Caco-2 (cell line): ENCODE results near the gene ARHGDIA. TPM values are rescaled to one million over a fixed set of nuclear protein-coding genes. Genes with fewer than 3 reads are reported as not detected.
"Not testable (repeated sequence)": the region's sequence is repeated elsewhere in the genome, so short reads cannot be mapped to it uniquely, and the experiment has no call there.

Source experiments
- BruUV-seq: library from RNA; stranded (reverse); fragments of 400-500 nt; replicated peaks from 2 replicates; lab custom pipeline; 2021; lab: Mats Ljungman, UMichigan
- CTCF ChIA-PET: fragments of 300-600 bp; sonication (Branson Sonifier 250); formaldehyde crosslinking; loops from one replicate; lab custom pipeline; 2022; ENCODE audit warnings: antibody characterized with exemption; lab: Charles Lee
- POLR2A ChIA-PET: fragments of 300-600 bp; sonication (Branson Sonifier 250); formaldehyde crosslinking; loops from one replicate; lab custom pipeline; 2022; ENCODE audit warnings: antibody characterized with exemption; lab: Charles Lee
- DNase-seq, 2 experiments: peaks; one replicate each; pipeline versions ENCODE4 v3.0.0 to v3.0.0-alpha.2; 2020 to 2022
- H3K27me3 ChIP-seq: replicated peaks from 2 replicates; pipeline ENCODE4 v1.6.0; 2011; ENCODE audit warnings: low read length; ENCODE audit not compliant: control insufficient read depth, insufficient read depth
- H3K36me3 ChIP-seq: 2 replicates; pipeline ENCODE4 v1.5.1; 2011; ENCODE audit warnings: low read length; ENCODE audit not compliant: control insufficient read depth, insufficient read depth
- H3K4me1 ChIP-seq: fragments of 250-450 bp; sonication (Bioruptor Pico); 2 replicates; pipeline ENCODE4 v1.5.1; 2020; ENCODE audit warnings: mild to moderate bottlenecking
- H3K4me3 ChIP-seq: 2 replicates; pipeline ENCODE4 v1.5.1; 2011; ENCODE audit warnings: low read depth, mild to moderate bottlenecking, control low read depth, low read length
- H3K9me3 ChIP-seq: fragments of 250-450 bp; sonication (Bioruptor Pico); 2 replicates; pipeline ENCODE4 v1.5.1; 2020; ENCODE audit warnings: mild to moderate bottlenecking, moderate library complexity
- H3K27ac Mint-ChIP-seq: one replicate; pipeline ENCODE4 v1.8.0; 2022; ENCODE audit warnings: mixed read lengths; ENCODE audit not compliant: unreplicated experiment
- H3K27me3 Mint-ChIP-seq: one replicate; pipeline ENCODE4 v1.8.0; 2022; ENCODE audit warnings: mixed read lengths; ENCODE audit not compliant: insufficient read depth, unreplicated experiment
- H3K36me3 Mint-ChIP-seq: one replicate; pipeline ENCODE4 v1.8.0; 2022; ENCODE audit warnings: mild to moderate bottlenecking, mixed read lengths; ENCODE audit not compliant: insufficient read depth, unreplicated experiment
- H3K4me1 Mint-ChIP-seq: one replicate; pipeline ENCODE4 v1.8.0; 2022; ENCODE audit warnings: low read depth, mixed read lengths; ENCODE audit not compliant: unreplicated experiment
- H3K4me3 Mint-ChIP-seq: one replicate; pipeline ENCODE4 v1.8.0; 2022; ENCODE audit warnings: mild to moderate bottlenecking, moderate library complexity, mixed read lengths; ENCODE audit not compliant: unreplicated experiment
- H3K9me3 Mint-ChIP-seq: one replicate; pipeline ENCODE4 v1.8.0; 2022; ENCODE audit warnings: mixed read lengths; ENCODE audit not compliant: unreplicated experiment
- intact Hi-C: fragments of 100-400 bp; cut with micrococcal nuclease; formaldehyde crosslinking; loops from one replicate; pipeline ENCODE4 v1.10.0; 2022; ENCODE audit not compliant: unreplicated experiment
- total RNA-seq: library from RNA; stranded (reverse); gene quantifications from 2 replicates; pipeline ENCODE4 v1.2.3, GENCODE V29; 2022
- TF ChIP-seq, protein P1 (sequence below), 2 experiments: fragments of 200-600 bp in 1 of 2; IDR thresholded peaks; 1 replicate in 1 of 2; 2 replicates in 1 of 2; pipeline versions ENCODE4 v1.5.1 to v1.8.0; 2011 to 2022; ENCODE audit warnings: antibody characterized with exemption in 1 of 2, control low read depth in 1 of 2, inconsistent platforms in 1 of 2, low read depth in 1 of 2, low read length in 1 of 2, mild to moderate bottlenecking in 1 of 2, moderate library complexity in 1 of 2; ENCODE audit not compliant: insufficient read depth in 1 of 2, severe bottlenecking in 1 of 2, unreplicated experiment in 1 of 2

The ARHGDIA gene
- total RNA-seq, 1 experiment from 2014 or later, result 253 TPM

DNA sequence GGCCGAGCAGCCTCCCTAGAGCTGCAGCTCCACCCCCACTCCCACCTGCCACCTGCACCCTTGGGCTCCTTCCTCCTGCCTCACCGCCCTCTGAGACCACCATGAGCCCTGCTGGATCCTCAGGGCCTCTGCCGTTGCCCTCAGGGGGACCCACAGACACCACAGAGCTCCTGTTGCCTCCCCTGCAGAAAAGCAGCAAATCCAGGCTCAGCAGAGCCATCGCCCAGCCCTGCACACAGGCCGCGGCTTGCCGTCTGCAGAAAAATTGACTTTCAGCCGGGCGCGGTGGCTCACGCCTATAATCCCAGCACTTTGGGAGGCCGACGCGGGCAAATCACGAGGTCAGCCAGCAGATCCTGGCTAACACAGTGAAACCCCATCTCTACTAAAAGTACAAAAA lies 29.3 kb downstream of the ARHGDIA start:
- H3K9me3 Mint-ChIP-seq, result no peaks in the 10 kb centered on the region
- Histone ChIP-seq H3K27me3 (no peaks in the 10 kb centered on the region), H3K9me3 (no peaks in the 10 kb centered on the region), H3K36me3 (no peaks in the 10 kb centered on the region), H3K4me3 (no peak overlapping the region), H3K4me1 (peaks cover 5% of the 10 kb centered on the region; the same call in 1 of the 2 replicates)
- no peak overlapping the region for H3K4me3 Mint-ChIP-seq
- intact Hi-C loops, result no loop called here
- no peaks in the 10 kb centered on the region for H3K4me1 Mint-ChIP-seq
- TF ChIP-seq, protein P1, sequence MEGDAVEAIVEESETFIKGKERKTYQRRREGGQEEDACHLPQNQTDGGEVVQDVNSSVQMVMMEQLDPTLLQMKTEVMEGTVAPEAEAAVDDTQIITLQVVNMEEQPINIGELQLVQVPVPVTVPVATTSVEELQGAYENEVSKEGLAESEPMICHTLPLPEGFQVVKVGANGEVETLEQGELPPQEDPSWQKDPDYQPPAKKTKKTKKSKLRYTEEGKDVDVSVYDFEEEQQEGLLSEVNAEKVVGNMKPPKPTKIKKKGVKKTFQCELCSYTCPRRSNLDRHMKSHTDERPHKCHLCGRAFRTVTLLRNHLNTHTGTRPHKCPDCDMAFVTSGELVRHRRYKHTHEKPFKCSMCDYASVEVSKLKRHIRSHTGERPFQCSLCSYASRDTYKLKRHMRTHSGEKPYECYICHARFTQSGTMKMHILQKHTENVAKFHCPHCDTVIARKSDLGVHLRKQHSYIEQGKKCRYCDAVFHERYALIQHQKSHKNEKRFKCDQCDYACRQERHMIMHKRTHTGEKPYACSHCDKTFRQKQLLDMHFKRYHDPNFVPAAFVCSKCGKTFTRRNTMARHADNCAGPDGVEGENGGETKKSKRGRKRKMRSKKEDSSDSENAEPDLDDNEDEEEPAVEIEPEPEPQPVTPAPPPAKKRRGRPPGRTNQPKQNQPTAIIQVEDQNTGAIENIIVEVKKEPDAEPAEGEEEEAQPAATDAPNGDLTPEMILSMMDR (IDR thresholded peaks at IDR 0.05; ENCODE audit: insufficient read depth in 1 of 2, low read depth in 1 of 2, low read length in 1 of 2, severe bottlenecking in 1 of 2, unreplicated experiment in 1 of 2), result no peak
- H3K36me3 Mint-ChIP-seq, result peaks cover 63% of the 10 kb centered on the region
- CTCF ChIA-PET, result interaction anchor here (0.6 kb wide), 1 partner anchor 209 kb away, joined by 4 read pairs; no protein-coding TSS in a partner anchor
- no peaks in the 10 kb centered on the region for H3K27me3 Mint-ChIP-seq
- no peak for DNase-seq
- POLR2A ChIA-PET, result interaction anchor here (0.6 kb wide), 1 partner anchor 18 kb away, joined by 4 read pairs; no protein-coding TSS in a partner anchor
- BruUV-seq, result no TSS peak
- no peak overlapping the region for H3K27ac Mint-ChIP-seq

DNA sequence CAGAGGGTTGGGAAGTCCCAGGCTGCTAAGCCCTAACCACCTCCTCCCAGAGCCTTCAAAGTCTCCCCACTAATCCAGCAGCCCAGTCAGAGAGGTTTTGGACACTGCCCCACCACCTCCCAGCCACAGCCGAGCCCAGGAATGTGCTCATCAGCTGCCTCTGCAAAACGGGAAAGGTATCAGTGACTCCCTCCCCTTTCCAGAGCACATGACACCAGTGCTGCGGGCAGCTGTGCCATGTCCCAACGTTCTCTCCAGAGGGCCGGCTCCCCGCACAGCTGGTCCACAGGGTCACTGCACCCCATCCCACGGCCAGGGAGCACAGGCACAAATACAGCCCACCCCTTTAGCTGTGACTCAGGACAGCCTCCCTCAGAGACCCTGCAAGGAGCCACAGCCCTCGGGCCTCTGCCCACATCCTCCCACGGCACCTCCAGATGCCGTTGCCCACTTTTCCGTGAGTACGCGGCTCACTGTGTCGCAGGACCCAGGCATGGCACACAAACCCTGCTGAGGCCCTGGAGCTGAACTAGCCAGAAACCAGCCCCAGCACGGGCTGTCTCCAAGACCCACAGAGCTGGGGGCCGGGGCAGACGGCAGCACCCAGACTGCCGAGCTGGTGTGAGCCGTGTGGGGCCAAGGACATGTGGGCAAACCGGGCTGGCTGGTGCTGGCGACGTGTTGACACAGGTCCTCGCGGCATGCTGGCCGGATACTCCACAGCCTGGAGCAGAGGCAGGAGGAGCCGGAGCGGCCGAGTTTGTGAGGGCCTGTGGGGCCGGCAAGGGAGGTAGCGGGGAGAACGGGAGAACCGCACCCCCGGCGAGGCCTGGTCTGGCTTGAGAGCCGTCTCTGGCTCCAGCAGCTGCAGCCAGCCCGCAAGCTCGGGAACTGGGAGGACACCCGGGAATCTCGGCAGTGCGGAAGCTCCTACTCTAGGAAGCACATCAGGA lies 30.0 kb downstream of the ARHGDIA start:
- Histone ChIP-seq H3K4me3 (no peak overlapping the region), H3K4me1 (peaks cover 5% of the 10 kb centered on the region; the same call in 1 of the 2 replicates), H3K36me3 (no peaks in the 10 kb centered on the region), H3K27me3 (no peaks in the 10 kb centered on the region), H3K9me3 (no peaks in the 10 kb centered on the region)
- Mint-ChIP-seq H3K27me3 (no peaks in the 10 kb centered on the region), H3K27ac (no peak overlapping the region), H3K4me3 (no peak overlapping the region), H3K9me3 (no peaks in the 10 kb centered on the region), H3K36me3 (peaks cover 55% of the 10 kb centered on the region), H3K4me1 (peaks cover 2% of the 10 kb centered on the region)
- no TSS peak for BruUV-seq
- CTCF ChIA-PET, result no interaction called here
- no peak for DNase-seq
- intact Hi-C loops, result no loop called here
- POLR2A ChIA-PET, result interaction anchor here (0.6 kb wide), 1 partner anchor 18 kb away, joined by 4 read pairs; no protein-coding TSS in a partner anchor
- TF ChIP-seq, protein P1 (IDR thresholded peaks at IDR 0.05; ENCODE audit: insufficient read depth in 1 of 2, low read depth in 1 of 2, low read length in 1 of 2, severe bottlenecking in 1 of 2, unreplicated experiment in 1 of 2), result no peak

DNA sequence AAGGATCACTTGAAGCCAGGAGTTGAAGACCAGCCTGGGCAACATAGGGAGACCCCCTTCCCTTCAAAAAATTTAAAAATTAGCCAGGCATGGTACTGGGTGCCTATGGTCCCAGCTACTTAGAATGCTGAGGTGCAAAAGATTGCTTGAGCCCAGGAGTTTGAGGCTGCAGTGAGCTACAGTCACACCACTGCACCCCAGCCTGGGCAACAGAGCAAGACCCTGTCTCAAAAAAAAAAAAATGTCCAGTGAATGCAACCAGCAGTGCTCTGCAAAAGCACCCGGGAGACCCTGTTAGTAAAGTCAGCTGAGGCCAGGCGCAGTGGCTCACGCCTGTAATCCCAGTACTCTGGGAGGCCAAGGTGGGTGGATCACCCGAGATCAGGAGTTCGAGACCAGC lies 31.1 kb downstream of the ARHGDIA start:
- H3K27me3 ChIP-seq, H3K4me1 ChIP-seq, POLR2A ChIA-PET, H3K4me3 Mint-ChIP-seq, H3K4me3 ChIP-seq, H3K9me3 ChIP-seq, H3K4me1 Mint-ChIP-seq, BruUV-seq, H3K36me3 ChIP-seq, H3K9me3 Mint-ChIP-seq, H3K27me3 Mint-ChIP-seq, CTCF ChIA-PET, DNase-seq, H3K27ac Mint-ChIP-seq, intact Hi-C loops: not testable (repeated sequence)
- peaks cover 45% of the 10 kb centered on the region for H3K36me3 Mint-ChIP-seq
